ENCODE results near the gene SH3BP4.
"Not testable (repeated sequence)": the region's sequence is repeated elsewhere in the genome, so short reads cannot be mapped to it uniquely, and the experiment has no call there.

SH3BP4 gene

DNA sequence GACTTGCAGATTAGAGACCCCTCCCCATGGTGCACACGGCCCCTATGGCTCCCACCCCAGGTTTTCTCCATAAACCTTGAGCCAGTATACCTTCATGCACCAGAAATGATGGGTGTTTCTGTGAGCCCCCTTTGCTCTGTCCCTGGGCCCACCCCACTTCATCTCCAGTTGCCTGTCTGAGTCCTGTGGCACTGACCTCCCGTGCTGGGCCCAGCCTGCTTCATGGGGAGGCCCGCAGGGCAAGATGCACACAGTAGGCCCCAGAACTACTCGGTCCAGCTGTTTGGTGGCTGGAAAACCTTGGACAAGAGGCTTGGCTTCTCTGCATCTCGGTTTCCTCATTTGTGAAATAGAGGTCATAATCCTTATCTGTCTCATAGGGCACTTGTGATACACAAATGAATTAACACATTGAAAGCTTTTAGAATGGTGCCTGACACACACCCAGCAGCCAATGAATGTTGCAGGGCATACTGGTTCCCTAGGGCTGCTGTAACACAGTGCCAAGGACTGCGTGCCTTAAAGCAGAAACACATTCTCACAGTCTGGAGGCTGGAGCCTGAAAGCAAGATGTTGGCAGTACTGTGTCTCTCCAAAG lies 58.4 kb downstream of the SH3BP4 start:
- no peak for DNase-seq (ENCODE audit: low read depth in 3 of 3, low spot score in 1 of 3)

DNA sequence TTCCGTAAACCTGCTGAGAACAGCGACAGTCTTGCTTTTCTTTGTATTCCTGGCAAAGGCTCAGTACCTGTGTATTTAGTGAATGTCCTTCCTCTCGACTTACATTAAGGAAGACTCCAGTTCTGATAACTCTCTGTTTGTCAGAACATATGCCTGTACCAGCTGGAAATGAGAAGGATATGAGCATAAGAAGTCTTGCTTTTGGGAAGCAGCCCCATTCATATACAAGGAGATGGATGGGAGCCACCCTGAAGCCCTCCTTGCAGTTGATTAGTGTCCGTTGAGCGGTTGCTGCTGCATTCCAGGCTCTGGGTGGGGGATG lies 59.8 kb downstream of the SH3BP4 start:
- no peak for DNase-seq (ENCODE audit: low read depth in 3 of 3, low spot score in 1 of 3)

DNA sequence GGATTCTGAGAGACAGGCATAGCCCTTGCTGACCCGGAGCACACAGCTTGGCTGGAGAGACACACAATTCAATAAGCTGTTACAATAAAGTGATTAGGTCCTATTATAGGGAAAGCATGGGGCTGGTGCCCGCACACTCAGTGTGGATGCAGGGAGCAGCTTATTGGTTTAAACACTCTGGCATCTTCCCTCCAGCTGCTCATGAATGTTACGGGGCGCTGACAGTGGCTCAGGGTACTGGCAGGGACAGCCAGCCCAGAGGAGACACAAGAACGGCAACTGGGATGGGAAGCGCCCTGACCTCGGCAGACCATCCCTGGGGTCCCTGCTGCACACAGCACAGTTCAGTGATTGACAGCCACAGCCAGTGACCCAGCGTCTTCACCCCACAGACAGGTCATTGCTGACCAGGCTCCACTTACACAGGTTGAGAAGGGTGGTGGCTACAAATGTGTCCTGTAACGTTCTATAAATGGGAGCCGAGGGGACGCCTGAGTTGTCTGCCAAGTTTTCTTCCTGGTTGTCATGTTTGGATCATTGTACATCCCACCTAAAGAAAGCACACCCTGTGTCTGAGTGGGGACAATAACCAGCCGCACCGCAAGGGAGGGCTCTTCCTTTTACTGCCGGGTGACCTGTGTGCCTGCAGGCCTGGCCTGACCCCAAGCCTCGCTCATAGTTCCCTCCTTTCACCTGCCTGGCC lies 60.3 kb downstream of the SH3BP4 start:
- DNase-seq (ENCODE audit: low read depth in 3 of 3, low spot score in 1 of 3): no peak

DNA sequence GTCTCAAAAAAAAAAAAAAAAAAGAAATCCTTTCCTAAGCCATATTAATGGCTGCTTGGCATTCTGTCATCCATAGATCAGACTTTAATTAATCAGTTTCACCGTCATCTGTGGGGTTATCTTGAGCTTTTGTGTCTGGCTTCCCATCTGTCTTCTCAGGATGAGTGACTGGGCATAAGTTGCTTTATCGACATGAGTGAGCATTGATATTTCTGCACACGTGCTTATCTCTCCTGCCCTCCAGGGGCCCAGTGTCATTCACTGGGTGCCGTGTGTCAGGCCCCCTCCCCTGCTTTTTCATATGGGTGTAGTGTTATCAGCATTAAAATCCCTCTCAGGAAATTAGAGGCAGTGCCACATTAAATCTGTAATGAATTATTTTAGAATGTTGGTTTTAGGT lies 65.6 kb downstream of the SH3BP4 start:
- no peak for DNase-seq (ENCODE audit: low read depth in 3 of 3, low spot score in 1 of 3)

DNA sequence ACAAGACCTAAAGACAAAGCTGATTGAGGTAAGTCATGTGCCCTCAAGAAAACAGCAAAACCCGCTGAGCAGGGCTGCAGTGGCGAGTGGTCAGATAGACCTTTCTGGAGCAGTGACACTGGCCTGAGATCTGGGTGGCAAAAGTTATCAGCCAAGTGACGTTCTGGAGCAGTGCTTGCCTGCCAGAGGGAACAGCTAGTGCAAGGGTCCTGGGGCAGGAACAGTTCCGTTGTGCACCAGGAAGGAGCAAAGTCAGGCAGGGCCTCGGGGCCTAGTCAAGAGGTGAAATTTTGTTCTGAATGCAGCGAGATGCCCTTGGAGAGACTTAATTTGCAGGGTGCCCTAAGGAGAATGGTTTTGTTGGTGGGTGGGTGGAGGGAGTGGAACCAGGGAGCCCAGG lies 67.0 kb downstream of the SH3BP4 start:
- no peak for DNase-seq (ENCODE audit: low read depth in 3 of 3, low spot score in 1 of 3)

DNA sequence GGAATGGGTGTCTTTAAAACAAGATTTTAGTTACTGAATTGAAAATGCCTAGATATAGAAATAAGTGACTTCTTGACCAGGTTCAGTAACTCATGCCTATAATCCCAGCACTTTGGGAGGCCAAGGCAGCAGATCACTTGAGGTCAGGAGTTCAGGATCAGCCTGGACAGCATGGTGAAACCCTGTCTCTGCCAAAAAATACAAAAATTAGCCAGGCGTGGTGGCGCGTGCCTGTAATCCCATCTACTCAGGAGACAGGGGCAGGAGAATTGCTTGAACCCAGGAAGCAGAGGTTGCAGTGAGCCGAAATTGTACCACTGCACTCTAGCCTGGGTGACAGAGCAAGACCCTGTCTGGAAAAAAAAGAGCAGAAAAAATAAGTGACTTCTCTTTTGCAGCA lies 68.3 kb downstream of the SH3BP4 start:
- DNase-seq (ENCODE audit: low read depth in 3 of 3, low spot score in 1 of 3): not testable (repeated sequence)

DNA sequence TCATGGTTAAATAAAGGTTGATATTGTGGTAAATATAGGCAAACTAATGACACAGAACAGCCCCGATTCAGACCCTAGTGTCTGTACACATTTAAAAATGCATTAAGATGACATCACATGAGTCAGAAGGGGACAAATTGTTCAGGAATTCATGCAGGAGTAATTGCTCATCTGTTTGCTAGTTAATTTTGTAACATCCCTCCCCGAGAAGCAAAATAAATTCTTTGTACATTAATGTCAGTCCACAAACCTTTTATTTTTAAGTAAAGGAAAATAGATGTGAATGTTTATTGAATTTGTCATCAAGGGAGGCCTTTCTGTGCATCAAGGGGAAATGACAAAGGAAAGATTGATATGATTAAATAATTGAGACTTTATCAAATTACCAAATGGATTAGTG lies 69.9 kb downstream of the SH3BP4 start:
- DNase-seq (ENCODE audit: low read depth in 3 of 3, low spot score in 1 of 3): no peak

DNA sequence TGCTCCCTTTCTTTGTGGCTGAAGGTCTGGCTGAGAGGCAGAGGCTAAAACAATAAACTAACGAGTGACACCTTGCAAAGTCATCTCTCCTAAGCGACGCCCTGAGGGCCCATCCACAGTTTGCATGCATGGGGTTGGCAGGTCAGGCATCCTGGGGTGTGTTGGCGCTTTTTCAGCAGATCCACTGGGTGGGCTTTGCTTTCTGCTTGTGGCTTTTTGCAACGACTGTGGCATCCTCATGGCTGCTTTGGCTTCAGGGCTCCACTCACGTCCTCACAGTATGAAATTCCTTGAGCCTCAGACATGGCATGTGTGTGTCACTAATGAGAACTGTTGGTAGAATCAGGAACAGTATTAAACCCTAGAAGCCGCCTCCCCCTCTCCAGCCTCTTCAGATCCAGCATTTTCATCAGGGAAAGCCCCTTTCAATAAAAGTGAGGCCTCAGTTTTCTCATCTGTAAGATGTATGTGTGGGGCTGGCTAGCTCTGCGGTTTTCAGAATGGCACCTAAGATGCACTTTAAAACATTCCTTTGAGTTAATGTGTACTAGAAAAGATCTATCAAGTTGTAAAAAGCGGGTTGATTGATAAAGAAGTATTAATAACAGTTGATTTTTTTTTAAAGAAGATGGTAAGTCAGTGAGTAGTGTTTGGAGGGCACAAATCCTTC lies 72.5 kb downstream of the SH3BP4 start:
- DNase-seq (ENCODE audit: low read depth in 3 of 3, low spot score in 1 of 3): no peak

DNA sequence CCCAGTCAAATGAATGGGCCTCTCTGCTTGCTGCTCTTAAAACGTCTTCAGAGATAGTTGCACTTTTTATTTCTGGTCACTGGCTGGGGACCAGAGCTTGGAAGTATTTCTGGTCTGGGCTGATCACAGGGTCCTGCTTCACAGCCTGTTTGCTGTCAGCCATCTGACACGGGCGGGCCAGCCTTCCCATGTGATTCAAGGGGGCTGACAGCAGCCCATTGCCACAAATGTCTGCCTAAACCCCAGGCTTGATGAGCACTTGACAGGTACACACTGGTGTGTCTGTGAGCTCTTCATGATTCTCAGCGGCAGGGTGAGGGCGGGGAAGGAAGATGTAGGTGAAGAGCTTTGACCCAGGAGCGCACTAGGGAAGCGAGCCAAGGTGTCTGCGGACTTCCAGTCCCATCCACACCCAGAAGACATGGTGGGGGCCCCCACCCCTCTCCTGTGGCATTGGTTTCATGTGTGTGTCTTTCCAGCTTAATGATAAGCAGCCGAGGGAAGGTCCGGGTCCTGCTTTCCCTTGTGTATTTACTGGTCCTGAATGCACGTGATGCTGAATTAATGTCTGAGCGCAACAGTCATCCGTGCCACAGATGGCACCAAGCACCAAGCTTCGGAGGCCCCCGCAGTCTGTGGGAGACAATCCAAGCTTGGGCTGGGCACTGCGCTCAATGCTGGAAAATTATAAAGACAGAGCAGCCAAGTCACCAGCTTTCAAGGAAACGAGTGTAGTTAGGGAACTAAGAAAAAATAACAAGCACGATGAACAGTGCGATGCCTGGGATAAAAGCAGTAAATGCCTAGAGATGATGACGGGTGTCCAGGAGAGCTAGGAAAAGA lies 73.3 kb downstream of the SH3BP4 start:
- DNase-seq (ENCODE audit: low read depth in 3 of 3, low spot score in 1 of 3): no peak

DNA sequence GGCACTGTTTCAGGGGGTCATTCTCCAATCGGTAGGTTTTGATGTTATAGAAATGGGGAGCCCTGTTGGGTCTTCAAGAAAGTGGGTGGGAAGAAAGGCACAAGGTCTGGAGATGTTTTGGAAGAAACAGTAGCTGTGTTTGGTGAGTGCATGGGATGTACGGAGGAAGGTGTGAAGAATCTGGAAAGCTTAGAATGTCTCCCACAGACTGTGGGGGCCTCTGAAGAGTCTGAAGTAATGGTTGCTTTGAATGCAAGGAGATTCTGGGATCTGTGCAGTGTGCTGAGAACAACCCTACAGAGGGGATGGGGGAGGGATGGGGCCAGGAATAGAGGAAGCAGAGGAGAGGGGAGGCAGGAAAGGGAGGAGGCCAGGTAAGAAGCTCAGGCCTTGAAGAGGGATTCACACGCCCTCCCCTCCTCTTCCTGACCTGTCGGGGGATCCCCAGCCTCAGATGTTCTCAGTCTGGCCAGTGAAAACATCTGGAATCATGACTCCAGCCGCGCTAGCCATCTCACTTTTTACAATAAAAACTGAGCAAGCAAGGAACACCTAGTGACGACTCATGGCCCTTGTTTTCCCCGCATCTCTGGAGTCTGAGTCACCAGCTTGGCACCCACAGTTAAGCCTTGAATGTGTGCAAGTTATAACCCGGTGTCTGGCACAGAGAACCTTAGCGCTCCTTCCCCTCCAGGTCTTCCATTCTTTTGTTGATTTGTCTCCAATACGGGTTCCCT lies 74.2 kb downstream of the SH3BP4 start:
- no peak for DNase-seq (ENCODE audit: low read depth in 3 of 3, low spot score in 1 of 3)

DNA sequence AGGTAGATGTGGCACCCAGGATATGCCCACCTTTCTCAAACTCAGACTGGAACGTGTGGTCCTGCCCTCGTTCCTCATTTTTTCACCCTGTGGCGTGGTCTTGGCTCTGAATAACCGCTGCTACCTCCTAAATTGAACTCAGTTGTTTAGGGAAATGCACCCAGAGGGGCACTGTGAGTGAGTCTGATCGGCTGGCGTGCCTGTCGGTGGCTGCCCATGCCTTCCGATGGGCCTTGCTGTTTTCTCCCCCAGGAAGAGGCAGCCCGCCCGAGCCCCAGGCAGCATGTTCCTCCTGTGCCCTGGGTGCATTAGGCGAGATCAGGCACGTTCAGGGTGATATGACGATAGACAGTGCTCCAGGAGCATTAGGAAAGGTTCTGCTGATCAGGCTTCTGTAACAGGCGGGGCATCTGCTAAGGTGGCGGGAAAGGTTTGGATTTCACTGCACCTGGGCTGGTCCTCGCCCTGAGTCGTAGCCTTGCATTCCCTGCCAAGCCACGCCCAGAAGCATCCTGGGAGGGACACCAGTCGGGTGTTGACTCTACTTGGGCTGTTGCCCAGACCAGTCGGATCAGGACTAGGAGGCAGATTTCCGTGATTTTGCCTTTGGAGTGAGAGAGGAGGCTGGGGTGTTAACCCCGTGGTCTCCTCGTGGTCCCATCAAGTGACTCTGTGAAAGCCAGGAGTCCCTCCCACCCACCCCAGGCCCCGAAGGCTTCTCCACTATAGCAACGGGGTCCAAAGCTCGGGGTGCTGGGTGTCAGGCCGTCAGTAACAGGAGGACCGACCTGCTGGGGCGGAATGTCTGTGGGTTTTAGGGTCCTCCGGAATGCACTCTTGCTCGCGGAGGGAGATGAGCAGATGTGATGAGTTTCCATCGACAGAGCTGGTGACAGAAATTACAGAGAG lies 75.1 kb downstream of the SH3BP4 start:
- no peak for DNase-seq (ENCODE audit: low read depth in 3 of 3, low spot score in 1 of 3)

DNA sequence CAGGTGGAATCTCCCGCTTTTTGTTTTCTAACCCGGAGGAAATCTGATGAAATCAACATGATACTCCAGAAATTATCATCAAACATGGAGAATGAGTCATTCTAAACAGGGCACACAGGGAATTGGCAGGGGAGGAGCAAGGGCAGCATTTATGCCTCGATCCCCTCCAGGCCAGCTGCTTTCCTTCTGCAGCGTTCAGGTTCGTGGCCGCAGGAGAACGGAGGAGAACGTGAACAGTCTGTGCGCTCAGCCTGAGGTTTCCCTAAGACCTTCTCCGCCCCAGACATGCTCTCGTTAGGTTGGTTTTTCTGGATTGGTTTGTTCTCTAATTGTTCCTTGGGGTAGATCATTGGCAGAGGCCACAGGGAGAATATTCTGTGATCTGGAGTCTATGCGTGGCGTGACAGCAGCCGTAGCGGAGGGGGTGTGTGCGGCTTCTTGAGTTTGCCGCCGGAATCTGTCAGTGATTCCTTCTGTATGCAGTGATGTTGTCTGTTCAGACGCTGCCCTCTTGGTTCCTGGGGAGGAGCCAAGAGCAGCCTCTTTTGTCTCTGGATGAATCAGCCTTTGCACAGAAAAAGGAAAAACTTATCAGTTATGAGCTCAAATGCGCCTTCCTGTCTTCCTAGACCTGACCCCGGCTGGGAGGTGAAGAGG lies 75.9 kb downstream of the SH3BP4 start:
- no peak for DNase-seq (ENCODE audit: low read depth in 3 of 3, low spot score in 1 of 3)

DNA sequence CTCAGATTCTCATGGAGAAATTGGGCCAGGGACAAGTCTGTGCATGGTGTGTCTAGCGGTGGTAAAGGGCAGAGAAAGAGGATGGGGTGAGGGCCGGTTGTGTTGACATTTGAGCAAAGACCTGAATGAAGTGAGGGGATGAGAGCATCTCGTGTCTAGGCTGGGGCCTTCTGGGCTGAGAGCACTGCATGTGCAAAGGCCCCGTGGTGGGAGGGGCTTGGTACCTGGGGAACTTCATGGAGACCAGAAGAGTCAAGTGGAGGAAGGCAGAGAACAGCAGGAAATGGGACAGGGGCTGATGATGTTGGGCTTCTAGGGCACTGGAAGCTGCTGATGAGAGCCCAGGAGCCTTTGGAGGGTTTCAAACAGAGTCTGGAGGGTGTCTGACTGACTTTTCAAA lies 76.8 kb downstream of the SH3BP4 start:
- DNase-seq (ENCODE audit: low read depth in 3 of 3, low spot score in 1 of 3): no peak

DNA sequence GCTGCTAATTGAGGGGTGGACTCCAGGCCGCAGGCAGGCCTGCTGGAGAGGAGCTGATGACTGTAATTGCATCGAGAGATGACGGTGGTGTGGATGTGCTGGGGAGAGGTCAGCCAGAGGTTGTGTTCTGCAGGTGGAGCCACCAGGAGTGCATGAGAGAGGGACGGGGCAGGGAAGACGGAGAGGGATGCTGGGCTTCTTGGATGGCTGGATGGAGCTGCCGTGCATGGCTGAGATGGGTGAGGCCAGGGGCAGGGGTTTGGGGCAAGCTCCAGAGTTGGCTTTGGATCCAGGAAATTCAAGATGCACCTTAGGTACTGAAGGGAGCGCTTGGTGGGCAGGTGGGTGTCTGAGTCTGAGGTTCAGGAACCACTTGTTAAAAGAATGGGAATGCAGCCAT lies 77.2 kb downstream of the SH3BP4 start:
- no peak for DNase-seq (ENCODE audit: low read depth in 3 of 3, low spot score in 1 of 3)

DNA sequence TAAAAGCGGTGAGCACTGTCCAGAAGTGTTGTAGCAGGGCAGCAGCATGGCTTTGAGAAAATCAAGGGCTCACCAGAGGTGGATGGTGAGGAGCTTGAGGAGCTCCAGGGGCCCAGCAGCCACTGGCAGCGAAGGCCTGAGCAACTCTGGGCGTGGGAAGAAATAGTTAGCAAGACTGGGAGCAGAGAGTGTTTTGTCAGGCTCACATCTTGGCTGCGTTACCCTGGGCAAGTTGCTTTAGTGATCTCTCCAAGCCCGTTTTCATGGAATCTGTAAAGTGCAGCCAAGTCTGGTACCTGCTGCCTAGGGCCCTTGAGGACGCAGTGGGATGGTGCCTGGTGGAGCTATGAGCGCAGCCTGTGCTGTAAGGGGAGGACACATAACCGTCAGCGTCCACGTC lies 78.3 kb downstream of the SH3BP4 start:
- no peak for DNase-seq (ENCODE audit: low read depth in 3 of 3, low spot score in 1 of 3)

DNA sequence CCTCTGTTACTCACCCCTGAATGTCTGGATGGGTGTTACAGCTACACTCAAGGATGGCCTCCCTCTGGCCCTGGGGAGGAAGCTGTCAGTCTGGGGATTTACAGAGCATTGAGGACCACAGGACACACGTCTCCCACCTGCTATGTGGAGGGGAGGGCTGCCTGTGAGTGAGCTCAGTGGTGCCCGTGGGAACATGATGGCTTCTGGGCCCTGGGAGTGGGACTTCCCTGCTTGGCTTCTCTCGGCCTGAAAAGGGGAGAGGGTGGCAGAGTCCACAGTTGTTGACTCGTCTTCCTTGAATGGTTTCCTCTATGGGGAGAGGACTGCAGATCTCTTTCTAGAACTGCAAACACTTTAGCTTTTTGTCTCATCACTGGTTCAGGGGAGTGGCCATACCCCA lies 79.1 kb downstream of the SH3BP4 start:
- no peak for DNase-seq (ENCODE audit: low read depth in 3 of 3, low spot score in 1 of 3)

DNA sequence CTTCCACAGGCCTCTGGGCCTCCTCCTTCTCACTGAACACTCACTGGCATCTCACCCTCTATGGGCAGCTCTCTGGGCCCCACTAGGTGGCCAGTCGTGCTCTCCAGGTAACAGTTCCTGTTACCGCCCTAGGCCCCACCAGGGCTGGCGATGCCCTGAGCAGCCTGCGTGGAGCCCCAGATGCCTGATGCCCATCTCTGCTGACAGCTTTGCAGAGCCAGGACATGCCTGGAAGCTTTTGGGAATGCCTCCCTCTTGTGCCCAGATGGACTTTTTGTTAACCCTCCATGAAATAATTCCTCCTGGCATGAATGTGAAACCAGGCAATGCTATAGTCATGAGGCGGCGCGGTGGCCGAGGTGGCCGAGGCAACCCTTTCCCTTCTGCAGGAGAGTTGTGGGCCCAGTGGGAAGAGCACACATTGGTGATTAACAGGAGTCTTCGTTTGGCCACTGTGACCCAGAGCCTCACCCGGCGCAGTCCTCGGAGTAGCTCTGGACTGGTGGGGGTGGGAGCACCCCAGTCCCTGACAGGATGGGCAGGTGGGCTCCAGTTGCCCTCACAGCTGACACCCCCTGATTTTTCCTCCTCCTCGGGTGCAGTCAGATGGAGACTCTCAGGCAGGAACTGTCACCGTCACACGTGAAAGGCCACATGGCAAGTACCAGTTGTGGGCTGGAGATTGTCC lies 80.0 kb downstream of the SH3BP4 start:
- no peak for DNase-seq (ENCODE audit: low read depth in 3 of 3, low spot score in 1 of 3)

DNA sequence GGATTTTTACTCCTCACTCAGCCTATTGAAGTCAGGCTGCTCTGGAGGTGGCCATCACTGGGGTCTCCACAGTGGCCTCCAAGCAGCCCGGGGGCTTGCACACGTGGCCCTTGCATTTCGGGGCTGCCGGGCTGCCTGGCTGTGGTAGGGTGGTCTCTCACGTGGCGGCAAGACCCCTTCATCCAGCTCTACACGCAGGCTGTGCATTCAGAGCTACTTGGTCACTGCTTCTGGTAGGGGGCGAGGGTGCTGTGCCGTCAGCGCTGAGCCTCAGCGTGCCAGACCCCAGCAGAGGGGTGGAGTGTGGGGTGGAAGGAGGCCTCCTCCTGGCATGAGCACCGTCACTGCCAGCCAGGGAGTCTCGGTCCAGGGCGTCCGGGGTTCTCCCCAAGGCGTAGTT lies 80.6 kb downstream of the SH3BP4 start:
- DNase-seq (ENCODE audit: low read depth in 3 of 3, low spot score in 1 of 3): no peak

DNA sequence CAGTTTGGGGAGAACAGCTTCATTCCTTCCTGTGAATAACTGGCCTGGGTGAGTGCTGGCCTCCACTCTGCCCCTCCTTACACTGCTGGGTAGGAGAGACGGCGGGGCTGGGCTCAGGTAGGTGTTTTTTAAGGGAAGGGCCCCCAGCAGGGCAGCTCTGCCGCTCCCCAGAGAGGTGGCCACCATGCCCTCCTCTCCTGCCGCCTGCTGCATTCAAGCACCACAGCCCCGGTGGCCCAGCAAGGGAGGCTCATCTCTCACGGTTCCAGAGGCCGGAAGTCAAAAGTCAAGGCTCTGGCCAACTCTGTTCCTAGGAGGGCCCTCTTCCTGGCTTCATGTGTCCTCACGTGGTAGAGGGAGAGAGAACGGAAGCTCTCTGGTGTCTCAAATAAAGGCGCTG lies 81.1 kb downstream of the SH3BP4 start:
- DNase-seq (ENCODE audit: low read depth in 3 of 3, low spot score in 1 of 3): no peak

All from stimulated activated CD4-positive, alpha-beta T cell treated with anti-CD3 and anti-CD28 coated beads, TNF-alpha, amount 100 ng/mL, for 1 hour (primary cell).